ENCODE measurements around the gene CDKN2C.
"Not testable (repeated sequence)": the region's sequence is repeated elsewhere in the genome, so short reads cannot be mapped to it uniquely, and the experiment has no call there.

CDKN2C gene

GRCh38 chr1:51000651-51001050 lies 30.6 kb downstream of the CDKN2C start:
- TF ChIP-seq CTCF (conservative IDR thresholded peaks at IDR 0.05; ENCODE audit: low read depth, low read length) = no peak
- no peak for DNase-seq (ENCODE audit: low read depth)
- no peak overlapping the region for H3K4me3 ChIP-seq (ENCODE audit: low read length)

GRCh38 chr1:51002516-51002915 lies 32.5 kb downstream of the CDKN2C start:
- TF ChIP-seq CTCF (conservative IDR thresholded peaks at IDR 0.05; ENCODE audit: low read depth, low read length) = no peak
- no peak for DNase-seq (ENCODE audit: low read depth)
- no peak overlapping the region for H3K4me3 ChIP-seq (ENCODE audit: low read length)

GRCh38 chr1:51005549-51005948 lies 35.5 kb downstream of the CDKN2C start:
- H3K4me3 ChIP-seq (ENCODE audit: low read length); DNase-seq (ENCODE audit: low read depth): not testable (repeated sequence)

GRCh38 chr1:51009381-51009780 lies 39.3 kb downstream of the CDKN2C start:
- DNase-seq (ENCODE audit: low read depth) = no peak
- TF ChIP-seq CTCF (conservative IDR thresholded peaks at IDR 0.05; ENCODE audit: low read depth, low read length) = no peak
- no peak overlapping the region for H3K4me3 ChIP-seq (ENCODE audit: low read length)

GRCh38 chr1:51014878-51015277 lies 44.8 kb downstream of the CDKN2C start:
- H3K4me3 ChIP-seq (ENCODE audit: low read length) = no peak overlapping the region
- no peak for TF ChIP-seq CTCF (conservative IDR thresholded peaks at IDR 0.05; ENCODE audit: low read depth, low read length)
- DNase-seq (ENCODE audit: low read depth) = no peak

GRCh38 chr1:51019811-51020210 lies 49.8 kb downstream of the CDKN2C start:
- no peak for DNase-seq (ENCODE audit: low read depth)
- no peak for TF ChIP-seq CTCF (conservative IDR thresholded peaks at IDR 0.05; ENCODE audit: low read depth, low read length)
- no peak overlapping the region for H3K4me3 ChIP-seq (ENCODE audit: low read length)
